ENCODE results near the gene C14orf180. TPM values are rescaled to one million over a fixed set of nuclear protein-coding genes. Genes with fewer than 3 reads are reported as not detected.

Gene C14orf180
- total and polyA plus RNA-seq, 10 of the 15 experiments (the other 5 are each of a cell fraction or from before 2014, with no cell fraction given) = not detected

DNA sequence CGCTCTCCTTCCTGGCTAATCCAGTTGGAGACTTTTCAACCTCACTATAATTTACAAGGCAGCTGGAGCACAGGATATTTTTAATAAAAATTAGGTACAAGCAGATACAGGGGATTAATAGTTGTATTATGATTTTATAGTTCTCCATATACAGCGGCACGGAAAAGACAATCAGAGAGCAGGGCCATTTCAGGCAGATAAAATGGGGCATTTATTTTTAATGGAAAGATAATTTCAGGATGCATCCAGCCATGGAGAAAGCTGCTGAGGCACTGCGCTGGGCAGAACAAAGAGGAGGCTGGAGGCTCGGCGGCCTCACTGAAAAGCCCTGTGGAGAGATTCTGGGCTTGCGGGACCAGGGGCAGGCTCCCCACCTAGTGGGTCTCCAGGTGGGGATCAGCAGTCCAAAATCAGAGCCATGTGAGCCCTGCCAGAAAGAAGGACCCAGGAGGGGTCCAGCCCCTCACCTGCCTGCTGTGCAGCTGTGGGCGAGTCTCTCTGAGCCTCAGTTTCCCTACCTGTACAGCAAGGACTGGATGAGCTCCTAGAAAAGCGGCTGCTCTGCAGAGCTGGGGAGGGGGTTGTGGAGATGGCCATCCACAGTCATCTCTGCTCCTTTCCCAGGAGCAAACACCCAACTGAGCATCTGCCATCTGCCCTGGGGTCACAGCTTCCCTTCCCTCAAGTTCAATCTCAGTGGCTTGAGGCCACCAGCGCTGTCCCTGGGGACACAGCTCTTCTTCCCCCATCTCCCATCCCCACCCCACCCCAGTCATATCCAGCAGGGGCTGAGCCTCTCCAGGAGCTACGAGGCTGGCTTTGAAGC, 23.9 kb upstream of the C14orf180 start:
- SMC1A ChIA-PET (ENCODE audit: uncharacterized antibody, unreplicated experiment) = no interaction called here
- Histone ChIP-seq H3K9ac (ENCODE audit: control insufficient read depth, insufficient read depth, low read length) (no peak overlapping the region), H2AFZ (ENCODE audit: control insufficient read depth, low read depth, low read length) (no peak overlapping the region), H3K36me3 (ENCODE audit: control insufficient read depth in 2 of 2, insufficient read depth in 2 of 2, low read length in 1 of 2) (no peaks in the 10 kb centered on the region), H3K9me3 (replicated peaks; ENCODE audit: control insufficient read depth, insufficient read depth, low read length) (no peaks in the 10 kb centered on the region), H3K79me2 (ENCODE audit: control insufficient read depth, insufficient read depth, low read length) (no peaks in the 10 kb centered on the region), H3K4me3 (no peak overlapping the region), H3K4me1 (ENCODE audit: control insufficient read depth, insufficient read depth, low read length) (no peaks in the 10 kb centered on the region), H3K27me3 (replicated peaks in 1 of 2; ENCODE audit: control insufficient read depth in 2 of 2, insufficient read depth in 2 of 2, low read length in 1 of 2) (peaks cover 0 to 4% of the 10 kb centered on the region in 2 experiments; a peak in 2 of 4 replicates), H4K20me1 (ENCODE audit: control insufficient read depth, insufficient read depth) (no peaks in the 10 kb centered on the region), H3K27ac (ENCODE audit: control insufficient read depth, insufficient read depth) (no peak overlapping the region), H3K4me2 (ENCODE audit: control insufficient read depth, insufficient read depth) (no peak overlapping the region)
- TF ChIP-seq SP1 (IDR thresholded peaks at IDR 0.05; ENCODE audit: low read depth, low read length) = no peak
- TF ChIP-seq, protein P1, sequence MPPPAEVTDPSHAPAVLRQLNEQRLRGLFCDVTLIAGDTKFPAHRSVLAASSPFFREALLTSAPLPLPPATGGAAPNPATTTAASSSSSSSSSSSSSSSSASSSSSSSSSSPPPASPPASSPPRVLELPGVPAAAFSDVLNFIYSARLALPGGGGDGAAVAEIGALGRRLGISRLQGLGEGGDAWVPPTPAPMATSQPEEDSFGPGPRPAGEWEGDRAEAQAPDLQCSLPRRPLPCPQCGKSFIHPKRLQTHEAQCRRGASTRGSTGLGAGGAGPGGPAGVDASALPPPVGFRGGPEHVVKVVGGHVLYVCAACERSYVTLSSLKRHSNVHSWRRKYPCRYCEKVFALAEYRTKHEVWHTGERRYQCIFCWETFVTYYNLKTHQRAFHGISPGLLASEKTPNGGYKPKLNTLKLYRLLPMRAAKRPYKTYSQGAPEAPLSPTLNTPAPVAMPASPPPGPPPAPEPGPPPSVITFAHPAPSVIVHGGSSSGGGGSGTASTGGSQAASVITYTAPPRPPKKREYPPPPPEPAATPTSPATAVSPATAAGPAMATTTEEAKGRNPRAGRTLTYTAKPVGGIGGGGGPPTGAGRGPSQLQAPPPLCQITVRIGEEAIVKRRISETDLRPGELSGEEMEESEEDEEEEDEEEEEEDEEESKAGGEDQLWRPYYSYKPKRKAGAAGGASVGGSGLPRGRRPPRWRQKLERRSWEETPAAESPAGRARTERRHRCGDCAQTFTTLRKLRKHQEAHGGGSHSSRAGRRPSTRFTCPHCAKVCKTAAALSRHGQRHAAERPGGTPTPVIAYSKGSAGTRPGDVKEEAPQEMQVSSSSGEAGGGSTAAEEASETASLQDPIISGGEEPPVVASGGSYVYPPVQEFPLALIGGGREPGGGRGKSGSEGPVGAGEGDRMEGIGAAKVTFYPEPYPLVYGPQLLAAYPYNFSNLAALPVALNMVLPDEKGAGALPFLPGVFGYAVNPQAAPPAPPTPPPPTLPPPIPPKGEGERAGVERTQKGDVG (CRISPR knock-in tag; IDR thresholded peaks at IDR 0.05) = no peak
- TF ChIP-seq YBX1 (IDR thresholded peaks at IDR 0.05) = no peak
- TF ChIP-seq CBX5 (IDR thresholded peaks at IDR 0.05; ENCODE audit: low read depth) = no peak
- TF ChIP-seq MXI1 (IDR thresholded peaks at IDR 0.05; ENCODE audit: low read depth, low read length) = no peak
- TF ChIP-seq MYC (IDR thresholded peaks at IDR 0.05; ENCODE audit: insufficient read depth, insufficient read length, insufficient replicate concordance, low read length, severe bottlenecking) = no peak
- TF ChIP-seq KLF5 (IDR thresholded peaks at IDR 0.05; ENCODE audit: partially characterized antibody) = no peak
- ATAC-seq = no peak
- in situ Hi-C loops (cut with MboI) (no loop called here), intact Hi-C loops (cut with micrococcal nuclease; ENCODE audit: unreplicated experiment) (no loop called here)
- WGBS (ENCODE audit: insufficient coverage, insufficient replicate concordance, low lambda C conversion rate, missing lambda C conversion rate) = 42% methylated on average over 11 of the region's 11 CpGs
- RAD21 ChIA-PET (ENCODE audit: unreplicated experiment) = no interaction called here
- POLR2A ChIA-PET = interaction anchor here (0.5 kb wide), 1 partner anchor 203 kb away, joined by 3 read pairs; no protein-coding TSS in a partner anchor
- no peak for DNase-seq (ENCODE audit: low read depth, low spot score)
- no peak for FAIRE-seq
- CTCF ChIA-PET = no interaction called here
- BruUV-seq (replicated peaks) = no TSS peak

Measured in GM12878 (cell line).